ENCODE measurements around the gene SLC39A6.
A peak's percentile ranks its signal among the peaks of the same experiment; 100 is the strongest.
"Not testable (repeated sequence)": the region's sequence is repeated elsewhere in the genome, so short reads cannot be mapped to it uniquely, and the experiment has no call there.

The SLC39A6 gene

GRCh38 chr18:36094431-36094830 lies 34.7 kb downstream of the SLC39A6 start:
- H3K4me1 Mint-ChIP-seq, result peaks cover 7% of the 10 kb centered on the region
- H3K4me3 Mint-ChIP-seq, result no peak overlapping the region
- no peaks in the 10 kb centered on the region for H3K9me3 Mint-ChIP-seq
- no peaks in the 10 kb centered on the region for H3K27me3 Mint-ChIP-seq
- no peak overlapping the region for H3K27ac Mint-ChIP-seq
- no peaks in the 10 kb centered on the region for H3K36me3 Mint-ChIP-seq

- not testable (repeated sequence) for H3K4me1 Mint-ChIP-seq, H3K27me3 Mint-ChIP-seq, H3K36me3 Mint-ChIP-seq, H3K4me3 Mint-ChIP-seq, H3K9me3 Mint-ChIP-seq, H3K27ac Mint-ChIP-seq
Observed at GRCh38 chr18:36092116-36092515, 37.0 kb downstream of the SLC39A6 start.

- no peaks in the 10 kb centered on the region for H3K9me3 Mint-ChIP-seq
- H3K4me3 Mint-ChIP-seq, result no peak overlapping the region
- peaks cover 7% of the 10 kb centered on the region for H3K4me1 Mint-ChIP-seq
- no peak overlapping the region for H3K27ac Mint-ChIP-seq
- no peaks in the 10 kb centered on the region for H3K36me3 Mint-ChIP-seq
- H3K27me3 Mint-ChIP-seq, result no peaks in the 10 kb centered on the region
Observed at GRCh38 chr18:36089001-36089400, 40.1 kb downstream of the SLC39A6 start.

- no peak overlapping the region for H3K27ac Mint-ChIP-seq
- H3K4me3 Mint-ChIP-seq, result no peak overlapping the region
- H3K36me3 Mint-ChIP-seq, result no peaks in the 10 kb centered on the region
- no peaks in the 10 kb centered on the region for H3K27me3 Mint-ChIP-seq
- H3K4me1 Mint-ChIP-seq, result peaks cover 7% of the 10 kb centered on the region
- no peaks in the 10 kb centered on the region for H3K9me3 Mint-ChIP-seq
Observed at GRCh38 chr18:36088256-36088655, 40.9 kb downstream of the SLC39A6 start.

- Mint-ChIP-seq H3K9me3 (peaks cover 6% of the 10 kb centered on the region), H3K4me1 (no peaks in the 10 kb centered on the region), H3K27me3 (no peaks in the 10 kb centered on the region), H3K36me3 (no peaks in the 10 kb centered on the region), H3K4me3 (no peak overlapping the region), H3K27ac (no peak overlapping the region)
Observed at GRCh38 chr18:36086186-36086585, 43.0 kb downstream of the SLC39A6 start.

GRCh38 chr18:36085195-36085594 lies 43.9 kb downstream of the SLC39A6 start:
- Mint-ChIP-seq H3K4me3 (no peak overlapping the region), H3K27me3 (no peaks in the 10 kb centered on the region), H3K4me1 (no peaks in the 10 kb centered on the region), H3K36me3 (peaks cover 5% of the 10 kb centered on the region), H3K27ac (no peak overlapping the region), H3K9me3 (peaks cover 16% of the 10 kb centered on the region)

GRCh38 chr18:36083729-36084128 lies 45.4 kb downstream of the SLC39A6 start:
- Mint-ChIP-seq H3K27me3 (no peaks in the 10 kb centered on the region), H3K36me3 (peaks cover 5% of the 10 kb centered on the region), H3K4me3 (no peak overlapping the region), H3K4me1 (no peaks in the 10 kb centered on the region), H3K27ac (no peak overlapping the region), H3K9me3 (peaks cover 16% of the 10 kb centered on the region)

GRCh38 chr18:36081118-36081517 lies 48.0 kb downstream of the SLC39A6 start:
- H3K36me3 Mint-ChIP-seq, H3K4me3 Mint-ChIP-seq, H3K27me3 Mint-ChIP-seq, H3K4me1 Mint-ChIP-seq, H3K27ac Mint-ChIP-seq: not testable (repeated sequence)
- H3K9me3 Mint-ChIP-seq, result peaks cover 16% of the 10 kb centered on the region

GRCh38 chr18:36078751-36079529 lies 50.2 kb downstream of the SLC39A6 start:
- Mint-ChIP-seq H3K4me1 (no peaks in the 10 kb centered on the region), H3K4me3 (no peak overlapping the region), H3K9me3 (peaks cover 16% of the 10 kb centered on the region), H3K36me3 (peaks cover 5% of the 10 kb centered on the region), H3K27ac (no peak overlapping the region), H3K27me3 (peaks cover 1% of the 10 kb centered on the region)

- not testable (repeated sequence) for H3K27me3 Mint-ChIP-seq, H3K36me3 Mint-ChIP-seq, H3K4me3 Mint-ChIP-seq, H3K4me1 Mint-ChIP-seq, H3K27ac Mint-ChIP-seq
- peaks cover 16% of the 10 kb centered on the region for H3K9me3 Mint-ChIP-seq
Observed at GRCh38 chr18:36077764-36078163, 51.4 kb downstream of the SLC39A6 start.

GRCh38 chr18:36075862-36076587 lies 53.1 kb downstream of the SLC39A6 start:
- H3K36me3 Mint-ChIP-seq, result peaks cover 5% of the 10 kb centered on the region
- H3K4me1 Mint-ChIP-seq, result no peaks in the 10 kb centered on the region
- peaks cover 8% of the 10 kb centered on the region for H3K9me3 Mint-ChIP-seq
- H3K27ac Mint-ChIP-seq, result no peak overlapping the region
- H3K4me3 Mint-ChIP-seq, result no peak overlapping the region
- H3K27me3 Mint-ChIP-seq, result peaks cover 1% of the 10 kb centered on the region

- H3K4me1 Mint-ChIP-seq, result no peaks in the 10 kb centered on the region
- no peak overlapping the region for H3K4me3 Mint-ChIP-seq
- H3K27ac Mint-ChIP-seq, result no peak overlapping the region
- peaks cover 1% of the 10 kb centered on the region for H3K27me3 Mint-ChIP-seq
- H3K36me3 Mint-ChIP-seq, result no peaks in the 10 kb centered on the region
- no peaks in the 10 kb centered on the region for H3K9me3 Mint-ChIP-seq
Observed at GRCh38 chr18:36074435-36074834, 54.7 kb downstream of the SLC39A6 start.

- no peaks in the 10 kb centered on the region for H3K4me1 Mint-ChIP-seq
- H3K36me3 Mint-ChIP-seq, result no peaks in the 10 kb centered on the region
- H3K9me3 Mint-ChIP-seq, result no peaks in the 10 kb centered on the region
- H3K4me3 Mint-ChIP-seq, result no peak overlapping the region
- no peak overlapping the region for H3K27ac Mint-ChIP-seq
- H3K27me3 Mint-ChIP-seq, result peaks cover 1% of the 10 kb centered on the region
Observed at GRCh38 chr18:36073676-36074075, 55.5 kb downstream of the SLC39A6 start.

- H3K4me1 Mint-ChIP-seq, H3K4me3 Mint-ChIP-seq, H3K36me3 Mint-ChIP-seq, H3K27me3 Mint-ChIP-seq, H3K27ac Mint-ChIP-seq, H3K9me3 Mint-ChIP-seq: not testable (repeated sequence)
Observed at GRCh38 chr18:36072406-36072805, 56.7 kb downstream of the SLC39A6 start.

GRCh38 chr18:36067055-36067957 lies 61.8 kb downstream of the SLC39A6 start, which contains the start of gene RPRD1A:
TSS of gene RPRD1A (minus strand) at chr18:36067559. CDS start at chr18:36067404, 155 bp downstream.
- no peaks in the 10 kb centered on the region for H3K27me3 Mint-ChIP-seq
- no peaks in the 10 kb centered on the region for H3K9me3 Mint-ChIP-seq
- H3K4me1 Mint-ChIP-seq, result peaks cover 39% of the 10 kb centered on the region
- H3K36me3 Mint-ChIP-seq, result peaks cover 4% of the 10 kb centered on the region
- peak within 1 kb of the TSS; percentile 90 for H3K27ac Mint-ChIP-seq
- peak within 1 kb of the TSS; percentile 98 for H3K4me3 Mint-ChIP-seq

- H3K36me3 Mint-ChIP-seq, result peaks cover 4% of the 10 kb centered on the region
- no peaks in the 10 kb centered on the region for H3K9me3 Mint-ChIP-seq
- H3K4me3 Mint-ChIP-seq, result peak overlapping the region; percentile 98
- H3K27ac Mint-ChIP-seq, result peak overlapping the region; percentile 90
- peaks cover 42% of the 10 kb centered on the region for H3K4me1 Mint-ChIP-seq
- no peaks in the 10 kb centered on the region for H3K27me3 Mint-ChIP-seq
Observed at GRCh38 chr18:36066686-36067054, 62.5 kb downstream of the SLC39A6 start.
